VCaP (cell line): ENCODE data around the gene TNFAIP6.
A peak's percentile ranks its signal among the peaks of the same experiment; 100 is the strongest.
"Not testable (repeated sequence)": the region's sequence is repeated elsewhere in the genome, so short reads cannot be mapped to it uniquely, and the experiment has no call there.

Source experiments
- H3K27ac ChIP-seq: fragments of 450-650 bp; 2 replicates; pipeline ENCODE4 v1.5.1; 2017
- CTCF ChIP-seq: fragments of 450-650 bp; conservative IDR thresholded peaks from 2 replicates; pipeline ENCODE4 v1.5.1; 2017; ENCODE audit warnings: mild to moderate bottlenecking, moderate library complexity

TNFAIP6 gene

GRCh38 chr2:151407281-151407680 lies 49.9 kb downstream of the TNFAIP6 start:
- no peak overlapping the region for H3K27ac ChIP-seq
- TF ChIP-seq CTCF: no peak

GRCh38 chr2:151408788-151409600 lies 51.6 kb downstream of the TNFAIP6 start:
- no peak for TF ChIP-seq CTCF
- peak overlapping the region; percentile 94 for H3K27ac ChIP-seq

GRCh38 chr2:151409601-151410484 lies 52.5 kb downstream of the TNFAIP6 start, which contains the start of gene RIF1:
RIF1 (plus strand) TSS chr2:151409902; CDS start chr2:151410424, 522 bp downstream.
- H3K27ac ChIP-seq: peak within 1 kb of the TSS; percentile 94
- TF ChIP-seq CTCF: peak; percentile 66

- TF ChIP-seq CTCF: no peak
- H3K27ac ChIP-seq: peak overlapping the region; percentile 94
Observed at GRCh38 chr2:151410485-151410834, 53.1 kb downstream of the TNFAIP6 start.

- TF ChIP-seq CTCF: no peak
- no peak overlapping the region for H3K27ac ChIP-seq
Observed at GRCh38 chr2:151417650-151418049, 60.3 kb downstream of the TNFAIP6 start.

- not testable (repeated sequence) for H3K27ac ChIP-seq
Observed at GRCh38 chr2:151421681-151422080, 64.3 kb downstream of the TNFAIP6 start.

- no peak overlapping the region for H3K27ac ChIP-seq
- TF ChIP-seq CTCF: no peak
Observed at GRCh38 chr2:151422917-151423439, 65.6 kb downstream of the TNFAIP6 start.
